HG03108 (cell line): Measurements from ENCODE around the gene SCN9A.
"Not testable (repeated sequence)": the region's sequence is repeated elsewhere in the genome, so short reads cannot be mapped to it uniquely, and the experiment has no call there.

Experiments used
- ATAC-seq: cut with Tn5 transposase; IDR thresholded peaks from one replicate; pipeline ENCODE4 v1.9.1; 2021; ENCODE audit warnings: moderate library complexity; ENCODE audit not compliant: unreplicated experiment

The SCN9A gene

GRCh38 chr2:166375195-166375735, 479 bp downstream of the SCN9A start:
- ATAC-seq = no peak

GRCh38 chr2:166373951-166374350, 1.8 kb downstream of the SCN9A start:
- ATAC-seq = no peak

- ATAC-seq = no peak
These were observed 2.2 kb downstream of the SCN9A start for GRCh38 chr2:166373539-166373938.

- ATAC-seq = no peak
These were observed 2.6 kb downstream of the SCN9A start for GRCh38 chr2:166373105-166373504.

DNA sequence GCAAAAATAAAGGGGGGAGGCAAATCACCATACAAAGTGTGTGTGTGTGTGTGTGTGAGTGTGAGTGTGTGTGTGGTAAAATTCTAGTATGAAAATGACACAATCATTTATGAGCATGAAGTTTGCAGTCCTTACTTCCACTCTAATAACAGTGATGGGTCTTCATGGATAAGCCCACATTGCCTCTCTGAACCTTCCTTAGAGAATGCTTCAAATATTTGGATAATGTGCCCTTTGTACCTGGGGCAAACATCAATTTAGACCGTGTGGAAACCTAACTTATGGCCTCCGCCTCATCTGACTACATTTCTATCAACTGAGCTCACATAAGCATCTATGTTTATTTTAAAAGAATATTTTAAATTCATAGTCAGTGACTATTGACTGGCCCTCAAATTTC, 3.7 kb downstream of the SCN9A start:
- no peak for ATAC-seq

DNA sequence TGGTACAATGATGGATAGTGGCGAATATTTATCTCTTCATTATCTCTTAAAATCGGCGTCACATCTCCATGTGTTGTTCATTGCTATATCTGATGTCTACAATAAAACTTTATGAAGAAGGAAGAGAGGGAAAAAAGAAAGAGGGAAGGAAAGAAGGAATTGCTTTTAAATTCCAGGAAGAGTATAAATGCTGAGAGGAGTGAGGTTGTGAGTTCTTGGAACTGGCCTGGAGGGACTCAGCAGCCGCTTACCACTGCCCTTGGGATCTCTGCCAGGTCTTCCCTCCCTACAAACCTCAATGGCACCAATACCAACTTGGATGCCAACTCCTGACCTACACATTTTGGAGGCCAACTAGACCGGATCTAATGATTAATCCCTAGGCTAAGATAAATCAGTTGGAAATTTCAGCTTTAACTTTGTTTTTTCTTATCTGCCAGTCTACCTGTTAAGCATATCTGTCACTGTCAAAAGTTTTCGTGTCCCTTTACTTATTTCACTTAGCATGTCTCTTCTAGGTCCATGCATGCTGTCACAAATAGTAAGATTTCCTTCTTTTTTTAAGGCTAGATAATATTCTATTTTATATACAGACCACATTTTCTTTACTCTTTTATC, 9.8 kb downstream of the SCN9A start:
- ATAC-seq = no peak

GRCh38 chr2:166365239-166365638, 10.5 kb downstream of the SCN9A start:
- no peak for ATAC-seq

GRCh38 chr2:166364476-166365161, 11.1 kb downstream of the SCN9A start:
- no peak for ATAC-seq

GRCh38 chr2:166361351-166362153, 14.2 kb downstream of the SCN9A start:
- no peak for ATAC-seq

DNA sequence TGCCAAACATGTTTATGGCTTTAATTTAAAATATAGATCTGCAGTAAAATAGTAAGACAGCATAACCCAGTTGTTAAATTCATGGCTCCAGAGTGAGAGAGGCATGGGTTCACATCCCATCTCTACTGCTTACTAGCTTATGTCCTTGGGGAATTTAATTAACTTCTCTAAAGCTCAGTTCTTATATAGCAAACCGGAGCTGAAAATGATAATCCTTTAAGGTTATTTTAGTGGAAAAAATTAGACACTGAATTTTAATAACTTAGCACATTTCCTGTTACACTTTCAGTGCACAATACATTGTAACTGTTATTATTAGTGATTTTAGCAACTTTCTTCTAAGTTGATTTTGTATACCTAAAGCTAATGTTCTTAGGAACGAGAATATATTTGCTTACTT, 14.8 kb downstream of the SCN9A start:
- no peak for ATAC-seq

GRCh38 chr2:166360426-166360825, 15.3 kb downstream of the SCN9A start:
- no peak for ATAC-seq

DNA sequence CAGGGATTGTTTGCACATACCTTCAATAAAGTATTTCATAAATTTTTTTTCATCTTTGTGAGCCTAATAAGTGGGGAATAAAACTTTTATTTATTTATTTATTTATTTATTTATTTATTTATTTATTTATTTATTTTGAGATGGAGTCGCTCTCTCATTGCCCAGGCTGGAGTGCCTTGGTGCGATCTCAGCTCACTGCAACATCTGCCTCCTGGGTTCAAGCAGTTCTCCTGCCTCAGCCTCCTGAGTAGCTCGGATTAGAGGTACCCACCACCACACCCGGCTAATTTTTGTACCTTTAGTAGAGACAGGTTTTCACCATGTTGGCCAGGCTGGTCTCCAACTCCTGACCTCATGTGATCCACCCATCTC, 17.8 kb downstream of the SCN9A start:
- ATAC-seq = not testable (repeated sequence)

DNA sequence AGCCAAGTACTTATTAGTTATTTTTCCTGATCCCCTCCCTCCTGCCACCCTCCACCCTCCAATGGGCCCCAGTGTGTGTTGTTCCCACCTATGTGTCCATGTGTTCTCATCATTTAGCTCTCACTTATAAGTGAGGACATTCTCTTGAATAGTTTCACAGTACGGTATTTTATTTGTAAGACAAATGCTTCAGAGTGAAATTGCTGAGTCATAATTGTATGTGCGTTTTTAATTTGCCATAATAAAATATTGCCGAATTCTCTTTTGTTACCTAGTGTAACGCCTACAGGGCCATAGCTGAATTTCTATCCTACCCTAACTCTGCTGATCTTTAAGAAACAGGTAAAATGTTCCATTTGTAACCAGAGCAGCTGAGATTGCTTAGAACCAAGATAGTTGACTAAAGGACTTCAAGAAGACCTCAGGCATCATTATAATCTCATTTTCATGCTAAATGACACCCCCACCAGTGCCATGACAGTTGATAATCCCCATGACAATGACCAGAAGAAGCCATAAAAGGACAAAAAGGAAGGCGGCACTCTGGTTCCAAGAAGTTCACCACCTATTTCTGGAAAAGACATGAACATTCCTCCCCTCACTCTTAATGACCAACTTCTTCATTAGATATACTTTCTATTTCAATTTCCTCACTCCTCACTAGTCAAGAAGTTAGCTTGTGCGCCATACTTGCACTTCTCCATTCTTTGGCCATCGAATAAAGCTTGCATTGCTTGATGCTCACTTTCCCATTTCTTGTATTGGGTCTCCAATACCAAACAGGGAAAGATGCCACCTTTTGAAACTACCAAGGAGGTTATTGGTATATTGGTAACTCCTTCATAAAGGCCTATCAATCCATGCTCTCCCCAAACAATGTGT, 18.4 kb downstream of the SCN9A start:
- ATAC-seq = no peak

GRCh38 chr2:166351319-166351718, 24.4 kb downstream of the SCN9A start:
- no peak for ATAC-seq

GRCh38 chr2:166350525-166350924, 25.2 kb downstream of the SCN9A start:
- ATAC-seq = no peak

GRCh38 chr2:166344286-166345113, 31.2 kb downstream of the SCN9A start:
- no peak for ATAC-seq

- no peak for ATAC-seq
These were observed 32.3 kb downstream of the SCN9A start for GRCh38 chr2:166343467-166343866.

- ATAC-seq = no peak
These were observed 34.3 kb downstream of the SCN9A start for GRCh38 chr2:166341426-166341825.

DNA sequence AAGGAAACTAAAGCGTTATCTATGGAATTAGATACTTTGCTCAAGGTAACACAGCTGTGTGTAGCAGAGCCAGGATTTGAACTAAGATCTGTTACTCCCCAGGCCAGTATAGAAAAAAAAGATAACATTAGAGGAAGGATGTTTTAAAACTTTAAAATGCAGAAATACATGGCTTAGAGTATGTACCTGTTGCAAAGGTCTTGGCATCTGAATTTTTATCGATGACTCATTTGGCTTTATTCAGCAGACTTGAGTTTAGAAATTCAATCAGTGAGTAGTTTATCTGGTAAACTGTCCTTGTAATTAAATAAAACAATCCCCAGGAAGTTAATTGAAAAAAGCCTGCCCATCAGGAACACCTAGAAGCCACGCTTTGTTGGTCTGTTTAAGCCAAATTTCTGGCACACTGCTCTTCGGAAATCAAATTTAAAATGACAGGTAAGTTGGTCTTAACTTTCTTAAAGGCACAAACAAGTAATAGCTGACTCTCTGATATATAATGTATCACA, 36.9 kb downstream of the SCN9A start:
- ATAC-seq = no peak

DNA sequence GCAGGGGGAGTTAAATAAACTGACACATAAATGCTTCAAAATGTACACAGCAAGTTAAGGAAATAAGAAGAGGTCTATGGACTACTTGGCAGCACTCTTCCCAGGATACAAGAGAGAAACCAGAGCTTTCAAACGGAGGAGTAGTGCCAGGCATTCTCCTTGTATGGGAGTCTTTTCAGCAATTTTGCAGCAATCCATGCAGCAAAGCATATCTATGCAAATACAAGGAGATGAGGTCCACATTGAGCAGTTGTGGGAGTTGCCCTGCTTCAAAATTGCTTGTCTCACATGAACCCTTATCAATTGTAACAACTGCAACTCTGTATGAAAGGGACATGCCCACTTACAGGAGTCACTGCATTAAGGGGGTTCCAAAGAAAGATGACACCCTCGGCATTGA, 37.8 kb downstream of the SCN9A start:
- no peak for ATAC-seq
